HG02973 (cell line): ENCODE measurements around the gene SEPTIN5.

ENCODE experiments used
- ATAC-seq: cut with Tn5 transposase; IDR thresholded peaks from one replicate; pipeline ENCODE4 v1.9.1; 2021; ENCODE audit warnings: moderate library complexity; ENCODE audit not compliant: unreplicated experiment

The SEPTIN5 gene

DNA sequence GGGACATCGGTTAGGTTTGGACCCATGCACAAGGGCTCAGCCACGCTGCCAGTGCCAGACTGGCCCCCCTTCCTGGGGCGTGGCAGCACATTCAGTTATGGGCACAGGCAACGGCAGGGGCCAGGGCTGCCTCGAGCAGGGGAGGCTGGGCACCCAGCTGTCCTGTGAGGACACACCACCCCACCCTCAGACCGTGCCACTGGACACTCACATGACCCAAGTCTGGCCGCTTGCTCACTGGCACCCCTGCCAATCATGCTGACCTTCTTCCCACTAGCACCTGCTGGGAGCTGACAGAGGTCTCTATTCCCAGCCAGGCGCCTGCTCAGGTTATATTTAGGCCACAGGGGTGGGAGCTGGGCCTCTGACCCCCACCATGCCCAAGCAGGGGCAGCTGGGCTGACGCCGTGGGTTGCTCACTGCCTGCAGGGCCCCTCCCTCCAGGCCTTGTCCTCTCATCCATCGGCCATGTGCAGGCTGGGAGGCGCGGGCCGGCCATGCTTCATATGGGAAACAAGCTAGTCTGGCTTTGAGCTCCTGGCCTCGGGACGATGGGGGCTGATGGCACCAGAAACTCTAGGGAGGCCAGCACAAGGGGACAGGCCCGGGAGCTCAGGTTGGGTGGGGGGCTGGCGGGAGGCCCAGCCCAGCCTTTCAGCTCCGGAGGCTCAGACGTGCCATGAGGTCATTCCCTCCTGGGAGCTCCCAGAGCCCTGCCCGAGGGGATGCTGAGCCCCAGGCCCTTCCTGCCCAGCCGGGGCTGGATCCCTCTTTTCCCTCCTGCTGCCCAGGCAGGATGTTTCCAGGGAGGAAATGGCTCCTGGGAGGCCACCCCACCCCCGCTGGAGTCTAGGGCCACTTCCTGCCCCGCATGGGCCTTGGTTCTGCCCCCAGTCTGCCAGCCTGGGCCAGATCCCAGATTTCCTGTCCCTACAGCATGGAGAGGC lies 31.1 kb downstream of the SEPTIN5 start:
- no peak for ATAC-seq

DNA sequence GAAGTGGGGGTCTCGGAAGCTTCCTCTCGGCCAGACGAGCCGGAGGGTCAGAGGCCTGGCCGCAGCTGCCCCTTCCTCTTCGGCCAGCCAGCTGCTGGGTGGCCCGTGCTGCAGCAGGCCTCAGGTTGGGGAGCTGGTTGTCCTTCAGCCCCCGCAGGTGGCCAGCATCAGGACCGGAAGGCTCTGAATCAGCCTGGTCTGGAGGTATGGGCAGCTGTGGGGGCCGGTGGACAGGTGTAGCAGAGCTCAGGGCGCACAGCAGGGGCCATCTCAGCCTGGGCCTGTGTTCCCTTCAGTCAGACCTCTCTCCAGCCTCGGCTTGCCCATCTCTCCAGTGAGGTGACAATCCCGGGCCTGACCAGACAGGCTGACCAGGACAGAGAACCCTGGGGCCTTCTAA lies 32.4 kb downstream of the SEPTIN5 start:
- ATAC-seq, result no peak

DNA sequence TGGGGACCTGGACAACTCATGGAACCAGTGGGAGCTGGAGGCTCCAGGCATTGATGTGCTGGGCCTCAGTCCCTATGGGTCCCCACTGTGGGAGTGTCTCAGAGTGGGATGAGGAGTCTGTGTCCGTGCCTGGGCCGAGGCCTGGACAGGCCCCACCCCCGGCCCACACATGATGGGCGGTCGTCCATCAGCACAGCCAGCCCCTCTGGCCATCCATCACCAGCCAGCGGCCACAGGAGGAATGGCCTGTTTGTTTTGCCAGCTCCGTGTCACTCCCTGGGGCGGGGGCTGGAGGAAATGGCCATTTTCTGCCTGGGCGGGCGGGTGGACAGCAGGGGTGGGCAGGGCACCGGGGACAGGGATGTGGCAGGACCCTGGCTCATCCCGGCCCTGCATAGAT lies 33.2 kb downstream of the SEPTIN5 start:
- ATAC-seq, result no peak

DNA sequence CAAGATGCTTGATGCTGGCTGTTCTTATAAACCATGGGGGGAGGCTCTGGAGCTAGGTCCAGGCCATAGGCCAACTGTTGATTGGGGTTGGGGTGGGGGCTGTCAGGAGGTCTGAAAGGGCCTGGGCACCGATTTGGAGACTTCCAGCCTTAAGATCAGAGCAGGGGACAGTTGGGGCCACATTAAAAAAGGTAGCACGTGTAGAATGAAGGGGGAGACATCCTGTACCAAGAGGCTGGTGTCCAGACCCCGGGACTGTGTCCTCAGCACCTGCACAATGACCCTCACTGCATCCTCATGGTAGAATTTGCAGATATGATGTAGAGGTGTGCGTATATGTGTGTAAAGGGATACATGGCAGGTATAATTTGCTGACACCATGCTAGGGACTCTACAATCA lies 33.8 kb downstream of the SEPTIN5 start:
- no peak for ATAC-seq

DNA sequence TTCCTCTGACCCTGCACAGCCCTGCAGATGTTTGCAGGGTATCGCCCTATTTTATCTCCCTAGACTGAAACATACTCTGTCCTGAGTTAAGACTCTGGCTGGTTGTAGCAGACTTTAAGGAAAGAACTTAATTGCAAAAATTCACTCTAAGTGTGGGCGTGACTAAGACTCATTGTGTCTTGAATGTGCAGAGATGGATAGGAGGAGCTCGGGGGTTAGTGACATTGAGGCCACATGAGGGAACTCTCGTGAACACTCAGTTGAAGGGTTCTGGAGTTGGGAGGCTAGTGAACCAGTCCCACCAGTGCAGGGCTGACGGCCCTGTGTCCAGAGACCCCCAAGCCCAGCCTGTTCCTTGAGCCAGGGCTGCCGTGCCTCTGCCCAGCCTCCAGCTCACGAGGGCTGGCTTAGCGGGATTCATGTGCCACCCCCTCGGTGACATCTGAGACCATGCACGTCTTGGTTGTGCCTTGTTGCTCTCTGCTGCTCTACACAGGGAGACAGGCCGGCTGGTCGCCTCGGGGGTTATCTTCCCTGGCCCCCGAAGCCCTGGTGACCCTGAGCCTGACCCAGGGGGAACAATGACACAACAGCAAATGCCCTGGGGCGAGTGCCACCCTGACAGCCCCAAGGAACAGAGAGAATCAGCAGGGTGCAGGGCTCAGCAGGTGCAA lies 34.8 kb downstream of the SEPTIN5 start:
- ATAC-seq, result no peak

DNA sequence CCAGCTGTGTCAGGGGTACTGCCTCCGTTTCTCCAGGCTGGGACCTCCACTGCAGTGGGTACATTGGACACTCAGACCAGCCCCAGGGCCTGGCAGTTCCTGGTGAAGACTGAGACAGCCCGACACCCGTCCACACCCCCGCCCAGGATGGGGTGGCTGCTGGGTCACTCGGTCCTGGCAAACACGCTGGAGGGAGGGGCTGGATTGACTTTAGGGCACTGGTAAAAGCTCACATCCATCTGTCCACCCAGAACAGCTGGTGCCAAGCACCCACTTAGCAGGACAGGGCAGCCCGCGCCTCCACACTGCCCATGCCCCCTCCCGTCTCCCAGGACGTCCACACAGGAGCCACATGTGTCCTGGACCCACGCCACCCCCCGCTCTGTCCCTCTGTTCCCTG lies 35.6 kb downstream of the SEPTIN5 start:
- ATAC-seq, result no peak

DNA sequence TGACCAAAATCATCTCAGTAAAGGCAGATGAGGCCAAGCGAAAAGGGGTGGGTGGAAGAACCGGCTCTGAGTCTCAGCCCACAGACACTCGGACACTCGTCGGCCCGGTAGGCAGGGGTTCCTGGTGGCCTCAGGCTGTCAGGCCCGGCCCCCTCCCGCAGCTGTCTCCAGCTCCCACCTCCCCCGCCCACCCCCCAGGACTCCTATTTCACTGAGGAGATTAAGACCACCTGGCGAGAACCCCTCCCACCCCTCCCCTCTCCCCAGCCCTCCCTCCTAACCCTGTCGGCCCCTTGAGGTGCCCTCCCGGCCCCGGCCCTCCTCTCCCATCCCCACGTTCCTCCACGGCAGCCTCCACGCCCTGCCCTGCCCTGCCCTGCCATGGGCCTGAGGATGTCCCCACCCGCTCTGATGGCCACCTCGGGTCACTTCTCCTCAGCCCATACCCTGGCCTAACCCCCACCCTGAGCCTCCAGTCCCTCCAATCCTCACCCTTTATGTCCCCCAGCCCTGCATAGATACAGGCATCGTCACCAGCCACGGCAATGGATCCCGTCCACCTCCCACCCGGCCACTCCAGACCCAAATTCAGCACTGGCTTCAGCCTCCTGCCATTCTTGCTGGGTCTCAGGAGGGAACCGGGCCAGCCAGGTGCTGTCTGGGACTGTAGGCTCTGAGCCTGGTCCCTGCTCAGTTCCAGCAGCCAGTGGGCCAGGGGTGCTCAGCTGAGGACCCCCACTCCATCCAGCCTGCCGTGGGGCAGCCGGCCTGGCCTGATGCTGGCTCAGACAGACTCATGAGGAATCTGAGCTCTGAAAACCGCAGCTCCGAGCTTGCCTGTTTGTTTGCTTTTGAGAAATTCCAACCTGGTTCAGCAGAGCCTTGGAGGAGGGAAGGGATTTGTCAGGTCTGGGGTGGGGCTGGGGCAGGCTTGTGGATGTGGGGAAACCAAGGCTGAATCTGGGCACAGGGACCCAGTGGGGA lies 36.5 kb downstream of the SEPTIN5 start:
- ATAC-seq, result no peak

DNA sequence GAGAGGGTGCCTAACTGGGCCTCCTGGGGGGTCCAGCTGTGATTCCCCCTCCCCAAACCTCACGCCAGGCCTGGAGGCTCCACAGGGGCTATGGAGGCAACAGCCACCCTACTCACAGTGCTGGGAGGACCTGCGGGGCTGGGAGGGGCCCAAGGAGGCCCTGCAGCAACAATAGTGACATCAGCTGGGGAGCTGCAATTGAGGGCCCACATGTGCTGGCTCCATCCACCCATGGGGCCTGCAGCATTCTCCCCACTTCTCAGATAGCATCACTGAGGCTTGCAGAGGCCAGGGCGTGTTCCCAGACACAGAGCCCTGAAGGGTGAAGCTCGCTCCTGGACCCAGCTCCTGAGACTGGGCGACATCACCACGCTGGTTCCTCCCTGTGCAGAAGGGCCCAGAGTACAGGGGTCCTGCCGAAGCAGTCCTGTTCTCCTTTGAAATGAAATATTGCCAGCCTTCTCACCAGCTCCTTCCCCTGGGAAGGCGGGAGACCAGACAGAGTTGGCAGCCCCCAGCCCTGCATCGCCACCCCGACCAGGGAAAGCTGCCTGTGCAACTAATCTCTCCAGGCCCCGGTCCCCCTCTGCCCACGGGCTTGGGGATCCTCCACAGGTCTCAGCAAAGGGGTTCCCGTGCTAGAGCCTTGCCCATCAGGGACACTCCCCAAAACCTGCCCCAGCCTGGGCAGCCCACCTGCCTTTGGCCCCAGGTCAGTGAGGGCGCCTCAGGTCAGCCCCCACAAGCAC lies 37.4 kb downstream of the SEPTIN5 start:
- no peak for ATAC-seq

DNA sequence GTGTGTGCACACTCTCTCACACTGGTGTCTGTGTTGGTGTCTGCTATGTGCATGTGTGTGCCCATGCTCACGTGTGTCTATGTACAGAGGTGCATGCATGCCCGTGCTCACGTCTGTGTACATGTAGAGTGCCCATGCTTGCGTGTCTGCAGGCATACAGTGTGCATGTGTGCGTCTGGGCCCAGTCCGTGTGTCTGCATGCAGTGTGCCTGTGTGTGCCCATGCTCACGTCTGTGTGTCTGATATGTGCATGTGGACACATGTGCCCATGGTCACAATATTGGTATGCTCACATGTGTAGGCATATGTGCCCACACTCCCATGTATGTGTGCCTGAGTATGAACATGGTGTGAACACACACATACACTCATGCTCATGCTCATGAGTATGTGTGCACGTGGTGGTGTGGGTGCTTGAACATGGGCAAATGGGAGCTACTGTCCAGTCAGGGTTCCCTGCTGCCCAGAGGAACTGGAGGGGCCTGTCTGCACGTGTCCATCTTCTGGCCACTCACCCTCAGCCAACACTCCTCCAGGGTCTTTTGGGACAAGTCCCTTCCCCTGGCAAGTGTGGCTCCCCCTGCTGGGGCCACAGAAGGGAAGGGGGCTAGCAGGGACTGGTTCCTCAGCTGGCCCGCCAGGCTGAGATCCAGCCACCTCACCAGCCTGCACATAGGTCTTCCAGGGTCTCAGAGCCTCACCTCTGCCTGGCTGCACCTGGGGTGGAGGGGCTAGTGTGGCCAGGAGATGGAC lies 39.0 kb downstream of the SEPTIN5 start:
- no peak for ATAC-seq

DNA sequence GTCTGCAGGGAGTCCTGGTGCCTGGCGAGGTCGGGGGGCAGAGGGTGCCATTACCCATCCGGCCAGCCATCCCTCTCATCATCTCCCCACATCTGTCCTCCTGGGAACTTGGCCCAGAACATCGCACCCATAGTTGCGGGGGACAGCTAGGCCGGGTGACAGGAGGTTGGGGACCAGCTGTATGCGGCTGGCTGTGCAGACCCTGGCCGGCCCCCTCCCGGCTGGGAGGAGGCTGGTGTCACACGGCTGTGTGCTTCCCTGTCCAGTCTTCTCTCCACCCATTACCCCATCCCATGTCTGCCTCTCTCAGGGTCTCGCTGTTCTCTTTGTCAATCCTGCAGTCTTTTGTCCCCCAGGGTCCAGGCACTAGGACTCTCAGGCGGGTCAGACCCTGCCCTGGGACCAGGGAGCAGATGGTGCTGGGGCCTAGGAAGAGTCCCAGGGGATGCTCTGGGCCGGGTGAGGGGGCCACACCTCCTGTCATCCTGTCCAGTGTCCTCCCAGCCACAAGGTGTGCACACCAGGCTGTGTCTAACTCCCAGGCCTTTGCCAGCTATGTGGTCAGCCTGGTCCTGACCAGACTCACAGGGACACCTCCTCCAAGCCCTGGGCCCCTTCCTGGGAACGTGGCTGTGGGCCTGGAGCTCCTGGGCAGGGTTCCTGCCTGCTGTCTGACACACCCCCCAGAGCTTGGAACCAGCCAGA lies 39.8 kb downstream of the SEPTIN5 start:
- ATAC-seq, result no peak

DNA sequence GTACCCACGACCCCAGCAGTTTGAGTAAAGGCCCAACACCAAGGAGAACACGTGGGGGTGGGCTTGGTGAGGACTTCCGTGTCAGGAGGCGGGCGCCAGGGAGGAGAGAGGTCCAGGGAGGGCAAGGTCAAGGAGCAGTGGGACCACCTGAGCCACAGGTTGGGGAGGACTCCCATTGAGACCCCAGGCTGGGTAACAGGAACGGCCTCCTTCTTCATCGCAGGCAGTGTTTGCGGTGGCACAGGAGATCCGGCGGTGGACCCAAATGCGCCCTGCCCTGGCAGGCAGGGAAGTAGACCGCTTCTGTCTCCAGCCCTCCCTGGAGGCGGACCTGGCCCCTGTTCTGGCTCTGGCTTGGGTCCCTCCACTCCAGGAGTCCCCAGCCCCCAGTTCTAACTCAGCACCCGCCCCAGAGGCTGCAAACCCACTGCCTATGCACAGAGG lies 40.4 kb downstream of the SEPTIN5 start:
- ATAC-seq, result no peak

DNA sequence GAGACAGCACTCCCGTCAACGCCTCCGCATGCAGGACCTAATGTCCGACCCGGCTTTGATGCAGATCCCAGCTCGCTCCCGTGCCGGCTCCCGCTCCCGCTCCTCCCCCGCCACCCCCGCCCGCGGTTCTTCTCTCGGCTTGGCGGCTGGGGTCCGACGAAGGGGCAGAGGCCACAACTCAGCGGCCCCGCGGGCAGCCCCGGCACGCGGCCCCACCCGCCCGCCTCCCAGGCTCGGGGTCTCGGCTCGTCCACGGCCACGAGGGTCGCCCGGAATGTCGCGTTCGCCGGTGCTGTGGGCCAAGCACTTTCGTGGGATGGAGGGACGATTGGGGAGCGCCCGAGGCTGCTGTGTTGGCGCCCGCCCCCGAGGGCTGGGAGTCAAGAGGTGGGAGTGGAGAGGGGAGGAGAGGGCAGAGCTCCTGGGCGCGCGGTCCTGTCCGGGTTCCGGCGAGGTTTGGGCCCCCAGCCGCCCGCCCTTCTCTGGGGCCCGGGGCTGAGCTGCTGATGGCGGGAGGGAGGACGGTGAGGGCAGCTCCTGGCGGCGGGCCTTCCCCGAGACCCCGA lies 40.9 kb downstream of the SEPTIN5 start:
- no peak for ATAC-seq

DNA sequence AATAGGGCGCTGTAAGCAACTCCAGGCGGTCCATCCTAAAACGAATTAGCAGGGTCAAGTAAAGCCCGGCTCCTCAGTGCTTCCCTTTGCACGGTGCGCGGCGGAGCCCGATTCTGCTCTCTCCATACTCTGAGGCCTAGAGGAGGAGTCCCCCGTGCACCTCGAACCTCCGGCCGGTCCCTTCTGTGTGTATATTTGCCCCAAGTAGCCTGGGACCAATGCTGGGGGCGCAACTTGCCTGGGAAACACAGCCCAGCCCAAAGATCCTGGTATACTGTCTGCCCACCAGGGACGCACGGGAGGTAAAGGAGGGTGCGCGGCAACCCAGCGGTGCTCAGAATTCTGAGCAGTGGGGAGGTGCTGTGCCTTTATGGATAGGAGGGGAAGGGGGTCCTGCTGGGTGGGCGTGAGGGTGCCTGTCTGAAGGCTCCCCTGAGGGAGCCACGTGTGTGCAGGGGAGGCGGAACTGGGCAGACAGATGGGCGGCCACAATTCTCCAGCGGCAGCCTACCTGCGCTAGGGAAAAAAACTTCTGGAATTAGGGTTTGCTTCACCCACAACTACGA lies 41.5 kb downstream of the SEPTIN5 start:
- ATAC-seq, result no peak

DNA sequence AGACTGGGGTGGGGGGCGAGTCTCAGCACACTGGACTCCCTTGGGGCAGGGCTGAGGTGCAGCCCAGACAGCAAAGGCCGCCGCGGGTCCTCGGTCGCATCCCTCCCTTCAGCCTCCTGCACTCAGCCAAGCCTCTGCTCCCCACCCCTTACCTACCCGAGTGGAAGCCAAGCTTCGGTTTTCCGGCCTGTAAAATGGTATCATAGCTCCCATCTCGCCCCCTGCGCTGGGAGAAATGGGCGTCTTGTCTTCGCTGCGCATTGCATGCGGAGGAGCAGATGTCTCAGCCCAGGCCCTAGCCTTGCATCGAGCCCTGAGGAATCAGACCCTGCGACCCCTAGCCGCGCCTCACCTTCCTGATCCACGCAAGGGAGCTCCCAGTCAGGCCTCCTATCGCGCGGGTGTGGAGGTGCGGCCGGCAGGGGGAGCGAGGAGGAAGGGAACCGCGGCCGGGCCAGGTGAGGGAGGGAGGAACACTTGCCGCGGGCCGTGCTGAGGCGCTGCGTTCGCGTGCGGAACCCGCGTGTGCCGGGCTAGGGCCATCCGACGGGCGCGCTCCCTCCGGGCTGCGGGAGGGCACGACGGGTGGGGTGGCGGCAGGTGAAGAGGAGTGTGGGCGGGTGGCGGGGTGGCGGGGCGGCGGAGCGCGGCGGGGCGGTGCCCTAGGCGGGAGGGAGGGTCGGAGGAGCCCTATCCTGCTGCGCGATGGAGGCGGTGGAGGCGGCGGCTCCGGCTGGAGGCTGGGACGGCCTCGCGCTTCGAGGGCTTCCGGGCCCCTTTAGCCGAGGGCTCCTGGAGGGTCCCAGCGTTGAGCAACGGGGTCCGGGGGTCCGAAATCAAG lies 42.2 kb downstream of the SEPTIN5 start:
- no peak for ATAC-seq

DNA sequence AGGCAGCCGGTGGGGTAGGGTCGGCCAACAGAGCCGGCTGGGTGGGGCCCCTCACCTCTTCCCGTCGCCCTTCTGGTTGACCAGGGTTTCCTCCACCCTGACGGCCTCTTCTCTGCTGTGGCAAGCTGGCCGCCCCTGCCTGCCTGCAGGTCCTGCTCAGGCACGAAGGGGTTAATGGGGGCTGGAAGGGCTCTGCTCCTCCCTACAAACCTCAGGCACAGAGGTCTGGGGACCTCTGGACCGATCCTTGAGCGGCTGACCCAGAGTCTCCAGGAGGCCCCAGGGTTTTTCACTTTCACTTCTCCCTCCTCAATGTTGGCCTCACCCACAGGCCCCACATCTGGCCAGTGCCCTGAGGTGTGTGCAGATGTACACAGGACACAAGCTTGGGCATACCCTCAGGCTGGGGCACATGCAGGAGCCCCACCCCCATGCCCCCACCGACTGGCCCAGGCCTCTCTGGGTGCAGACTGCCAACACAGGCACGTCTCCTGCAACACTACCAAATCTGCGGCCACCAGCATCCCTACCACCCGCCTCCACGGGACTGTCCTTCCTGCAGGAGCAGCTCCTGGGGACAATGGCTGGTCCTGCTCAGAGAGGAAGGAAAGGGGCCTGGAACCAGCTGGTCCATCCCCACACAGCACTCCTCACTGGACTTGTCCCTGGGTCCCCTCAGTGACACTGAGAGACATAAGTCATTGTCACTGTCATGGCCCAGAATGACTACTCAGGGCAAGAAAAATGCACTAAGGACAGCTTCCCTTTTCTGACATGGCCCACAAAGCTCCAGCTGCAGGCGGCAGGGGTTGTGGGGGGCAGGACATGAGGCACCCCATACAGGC lies 43.1 kb downstream of the SEPTIN5 start:
- no peak for ATAC-seq
